GM12878 (cell line): Measurements from ENCODE around the gene RYK.
"Not testable (repeated sequence)": the region's sequence is repeated elsewhere in the genome, so short reads cannot be mapped to it uniquely, and the experiment has no call there.

ENCODE experiments used
- CEBPZ ChIP-seq: fragments of 150-350 bp; IDR thresholded peaks from 2 replicates; pipeline ENCODE4 v1.6.1; 2016; ENCODE audit warnings: low read depth, low read length
- CTCF ChIP-seq, 3 experiments: IDR thresholded peaks in 2 of 3; conservative IDR thresholded peaks in 1 of 3; 2 replicates each; pipeline ENCODE4 v1.5.1; 2011; ENCODE audit warnings: low read depth in 3 of 3, low read length in 3 of 3, mild to moderate bottlenecking in 3 of 3, control low read depth in 2 of 3, moderate library complexity in 2 of 3, inconsistent platforms in 1 of 3, mixed read lengths in 1 of 3; ENCODE audit not compliant: control insufficient read depth in 2 of 3, insufficient read depth in 1 of 3; ENCODE audit errors: extremely low read depth in 1 of 3
- MYC ChIP-seq: IDR thresholded peaks from 2 replicates; pipeline ENCODE4 v1.6.1; 2011; ENCODE audit warnings: mild to moderate bottlenecking, low read length, moderate library complexity, inconsistent platforms; ENCODE audit not compliant: insufficient read depth, insufficient replicate concordance, insufficient read length, severe bottlenecking
- POLR2A ChIP-seq: IDR thresholded peaks from 2 replicates; pipeline ENCODE4 v1.6.1; 2011; ENCODE audit warnings: low read depth, mild to moderate bottlenecking, low read length
- POLR2AphosphoS2 ChIP-seq: IDR thresholded peaks from 2 replicates; pipeline ENCODE4 v1.6.1; 2011; ENCODE audit warnings: low read depth, mild to moderate bottlenecking, low read length, improper control_type of control experiment, moderate library complexity
- POU2F2 ChIP-seq: IDR thresholded peaks from 3 replicates; pipeline ENCODE4 v1.6.1; 2011; ENCODE audit warnings: low read depth, mild to moderate bottlenecking, low read length, borderline replicate concordance
- SP1 ChIP-seq: IDR thresholded peaks from one replicate; pipeline ENCODE4 v1.6.1; 2011; ENCODE audit warnings: low read depth, low read length
- USF2 ChIP-seq: IDR thresholded peaks from 2 replicates; pipeline ENCODE4 v1.6.1; 2011; ENCODE audit warnings: low read depth, low read length, improper control_type of control experiment, borderline replicate concordance

- TF ChIP-seq SP1; POLR2AphosphoS2; CTCF (IDR thresholded peaks at IDR 0.05 in 2 of 3, conservative IDR thresholded peaks at IDR 0.05 in 1 of 3; ENCODE audit: control insufficient read depth in 2 of 3, extremely low read depth in 1 of 3, insufficient read depth in 1 of 3, low read depth in 3 of 3, low read length in 3 of 3); MYC; CEBPZ; USF2; POLR2A; POU2F2: not testable (repeated sequence)
These were observed 24.5 kb upstream of the RYK start for GRCh38 chr3:134275110-134275509.
